CD14-positive monocyte (primary cell): Measurements from ENCODE around the gene SCN4B. TPM values are rescaled to one million over a fixed set of nuclear protein-coding genes. Genes with fewer than 3 reads are reported as not detected.

Experiments used
- DNase-seq, 3 donors: peaks; one replicate each; pipeline ENCODE4 v3.0.0-alpha.2; 2011 to 2022
- H2AFZ ChIP-seq: 2 replicates; pipeline ENCODE4 v1.6.0; 2012; ENCODE audit warnings: mild to moderate bottlenecking, low read depth, low read length, inconsistent platforms; ENCODE audit not compliant: insufficient read depth, poor library complexity, severe bottlenecking
- H3K27ac ChIP-seq, 2 donors: 1 replicate in 1 of 2; 2 replicates in 1 of 2; pipeline ENCODE4 v1.5.1; 2012 to 2013; ENCODE audit warnings: low read length in 2 of 2, control low read depth in 1 of 2, inconsistent platforms in 1 of 2, low read depth in 1 of 2, mild to moderate bottlenecking in 1 of 2
- H3K27me3 ChIP-seq, 2 donors: one replicate each; pipeline versions ENCODE4 v1.6.0 to v1.6.1; 2011 to 2013; ENCODE audit warnings: low read length in 2 of 2; ENCODE audit not compliant: control insufficient read depth in 2 of 2, insufficient read depth in 2 of 2
- H3K36me3 ChIP-seq, 2 donors: replicated peaks in 1 of 2; 1 replicate in 1 of 2; 2 replicates in 1 of 2; pipeline versions ENCODE4 v1.5.1 to v1.6.1; 2012 to 2013; ENCODE audit warnings: low read length in 2 of 2, control low read depth in 1 of 2, inconsistent platforms in 1 of 2, mild to moderate bottlenecking in 1 of 2; ENCODE audit not compliant: insufficient read depth in 2 of 2, control insufficient read depth in 1 of 2
- H3K4me1 ChIP-seq, 2 donors: 1 replicate in 1 of 2; 2 replicates in 1 of 2; pipeline versions ENCODE4 v1.5.1 to v1.6.1; 2012 to 2013; ENCODE audit warnings: low read length in 2 of 2, control low read depth in 1 of 2, inconsistent platforms in 1 of 2, mild to moderate bottlenecking in 1 of 2, moderate library complexity in 1 of 2; ENCODE audit not compliant: insufficient read depth in 2 of 2, control insufficient read depth in 1 of 2
- H3K4me2 ChIP-seq: replicated peaks from 2 replicates; pipeline ENCODE3; 2012; ENCODE audit warnings: low read length, moderate library complexity, mild to moderate bottlenecking; ENCODE audit not compliant: poor library complexity, severe bottlenecking; ENCODE audit errors: extremely low read depth
- H3K4me3 ChIP-seq, 3 experiments: fragments of 200-600 bp in 1 of 3; sonication (generic) in 1 of 3; replicated peaks in 1 of 3; 1 replicate in 2 of 3; 2 replicates in 1 of 3; pipeline ENCODE4 v1.5.1; 2011 to 2013; ENCODE audit warnings: low read length in 3 of 3, mild to moderate bottlenecking in 3 of 3, control low read depth in 2 of 3, low read depth in 2 of 3, inconsistent platforms in 1 of 3, moderate library complexity in 1 of 3
- H3K79me2 ChIP-seq: 2 replicates; pipeline ENCODE4 v1.6.0; 2012; ENCODE audit warnings: mild to moderate bottlenecking, control low read depth, inconsistent platforms, low read length, moderate library complexity; ENCODE audit not compliant: insufficient read depth
- H3K9ac ChIP-seq: 2 replicates; pipeline ENCODE4 v1.6.0; 2017; ENCODE audit warnings: low read length, mild to moderate bottlenecking; ENCODE audit not compliant: insufficient read depth, poor library complexity, severe bottlenecking
- H3K9me3 ChIP-seq, 2 donors: replicated peaks in 1 of 2; 1 replicate in 1 of 2; 2 replicates in 1 of 2; pipeline versions ENCODE4 v1.5.1 to v1.6.1; 2012 to 2013; ENCODE audit warnings: low read length in 2 of 2, control low read depth in 1 of 2; ENCODE audit not compliant: control insufficient read depth in 1 of 2, insufficient read depth in 1 of 2
- H4K20me1 ChIP-seq: 2 replicates; pipeline ENCODE4 v1.6.0; 2012; ENCODE audit warnings: mild to moderate bottlenecking, low read length, control low read depth, moderate library complexity; ENCODE audit not compliant: insufficient read depth
- H3K27ac Mint-ChIP-seq, 7 donors: one replicate each; pipeline ENCODE4 v1.8.0; 2020; ENCODE audit warnings: mild to moderate bottlenecking in 7 of 7, mixed read lengths in 7 of 7, moderate library complexity in 6 of 7, inconsistent platforms in 2 of 7
- H3K27me3 Mint-ChIP-seq, 3 donors: one replicate each; pipeline ENCODE4 v1.8.0; 2021 to 2022; ENCODE audit warnings: low read depth in 3 of 3, mild to moderate bottlenecking in 3 of 3, mixed read lengths in 3 of 3, moderate library complexity in 3 of 3, inconsistent platforms in 1 of 3
- H3K36me3 Mint-ChIP-seq, 2 donors: one replicate each; pipeline ENCODE4 v1.8.0; 2020; ENCODE audit warnings: mixed read lengths in 2 of 2, inconsistent platforms in 1 of 2, mild to moderate bottlenecking in 1 of 2
- H3K4me1 Mint-ChIP-seq: one replicate; pipeline ENCODE4 v1.8.0; 2020; ENCODE audit warnings: mild to moderate bottlenecking, mixed read lengths
- H3K4me3 Mint-ChIP-seq, 2 donors: one replicate each; pipeline ENCODE4 v1.8.0; 2020; ENCODE audit warnings: mild to moderate bottlenecking in 2 of 2, mixed read lengths in 2 of 2, moderate library complexity in 1 of 2
- H3K9me3 Mint-ChIP-seq, 7 donors: one replicate each; pipeline ENCODE4 v1.8.0; 2020 to 2022; ENCODE audit warnings: mixed read lengths in 7 of 7, mild to moderate bottlenecking in 6 of 7, moderate library complexity in 6 of 7, inconsistent platforms in 2 of 7
- WGBS: methylation state at CpG from one replicate; pipeline ENCODE4 v1.1.5; 2013; ENCODE audit warnings: missing lambda C conversion rate; ENCODE audit not compliant: insufficient coverage; 5-methylcytosine and 5-hydroxymethylcytosine counted together
- intact Hi-C, 2 donors: fragments of 100-400 bp; cut with micrococcal nuclease; formaldehyde crosslinking; loops; one replicate each; pipeline versions ENCODE4 v1.15.0 to v1.15.1; 2023
- polyA plus RNA-seq, 3 donors: library from polyadenylated mRNA; depleted of rRNA in 1 of 3; unstranded in 2 of 3; stranded (reverse) in 1 of 3; fragments of 300-500 nt in 2 of 3; fragments of >200 nt in 1 of 3; fragmentation: Illumina TruSeq in 2 of 3; gene quantifications; 1 replicate in 2 of 3; 2 replicates in 1 of 3; pipeline ENCODE4 v1.2.3, GENCODE V29; 2012 to 2021
- TF ChIP-seq, protein P1 (sequence below): fragments of 200-600 bp; IDR thresholded peaks from one replicate; pipeline ENCODE4 v1.8.0; 2022; ENCODE audit warnings: antibody characterized with exemption, mild to moderate bottlenecking

The SCN4B gene
- polyA plus RNA-seq, 3 donors: 0.76 TPM; not detected in 2

DNA sequence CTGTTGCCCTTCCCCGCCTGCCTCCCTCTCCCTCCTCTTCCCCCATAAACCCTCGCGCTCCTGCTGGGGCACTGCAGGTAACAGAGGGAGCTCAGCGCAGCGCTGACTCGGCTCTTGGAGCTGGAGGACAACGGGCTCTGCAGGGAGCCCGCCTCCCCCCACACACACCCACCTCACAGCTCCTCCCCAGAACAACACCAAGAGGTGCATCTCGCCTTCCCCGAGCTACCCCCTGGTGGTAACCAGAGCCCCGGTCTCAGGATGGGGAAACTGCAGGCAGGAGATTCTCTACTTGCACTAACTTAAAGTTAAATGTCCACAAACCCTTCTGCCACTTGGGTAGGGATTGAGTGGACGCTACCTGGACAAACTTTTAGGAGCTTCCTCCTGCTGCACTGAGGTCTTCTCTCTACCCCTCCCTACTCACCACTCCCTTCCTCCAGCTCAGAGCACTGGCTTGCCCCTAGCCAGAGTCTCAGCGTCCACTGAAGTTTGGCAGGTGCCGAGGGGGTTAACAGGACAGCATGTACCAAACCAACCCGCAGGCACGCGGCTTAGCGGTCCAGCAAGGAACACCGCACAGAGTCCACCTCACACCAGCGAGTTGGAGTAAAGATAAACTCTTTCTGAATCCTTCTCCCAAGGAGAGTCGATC is 4.0 kb upstream of the SCN4B start:
- H4K20me1 ChIP-seq: no peaks in the 10 kb centered on the region
- Mint-ChIP-seq H3K9me3 (peaks cover 0 to 12% (median 4%) of the 10 kb centered on the region in 7 donors), H3K4me3 (peak overlapping the region in 1 of 2 donors; percentile 66), H3K36me3 (peaks cover 5 to 8% of the 10 kb centered on the region in 2 donors), H3K4me1 (peaks cover 22% of the 10 kb centered on the region), H3K27ac (no peak overlapping the region), H3K27me3 (peaks cover 61 to 80% (median 71%) of the 10 kb centered on the region in 3 donors)
- H3K4me3 ChIP-seq: no peak overlapping the region
- no peak overlapping the region for H3K9ac ChIP-seq
- 12% methylated on average over 21 of the region's 21 CpGs for WGBS
- H2AFZ ChIP-seq: no peak overlapping the region
- no peaks in the 10 kb centered on the region for H3K79me2 ChIP-seq
- intact Hi-C loops: no loop called here
- H3K27ac ChIP-seq: no peak overlapping the region
- no peak overlapping the region for H3K4me2 ChIP-seq
- H3K9me3 ChIP-seq: peaks cover 0 to 22% of the 10 kb centered on the region in 2 donors
- DNase-seq: no peak
- H3K4me1 ChIP-seq: peaks cover 10 to 22% of the 10 kb centered on the region in 2 donors
- no peaks in the 10 kb centered on the region for H3K36me3 ChIP-seq
- H3K27me3 ChIP-seq: peaks cover 52 to 72% of the 10 kb centered on the region in 2 donors
- TF ChIP-seq, protein P1, sequence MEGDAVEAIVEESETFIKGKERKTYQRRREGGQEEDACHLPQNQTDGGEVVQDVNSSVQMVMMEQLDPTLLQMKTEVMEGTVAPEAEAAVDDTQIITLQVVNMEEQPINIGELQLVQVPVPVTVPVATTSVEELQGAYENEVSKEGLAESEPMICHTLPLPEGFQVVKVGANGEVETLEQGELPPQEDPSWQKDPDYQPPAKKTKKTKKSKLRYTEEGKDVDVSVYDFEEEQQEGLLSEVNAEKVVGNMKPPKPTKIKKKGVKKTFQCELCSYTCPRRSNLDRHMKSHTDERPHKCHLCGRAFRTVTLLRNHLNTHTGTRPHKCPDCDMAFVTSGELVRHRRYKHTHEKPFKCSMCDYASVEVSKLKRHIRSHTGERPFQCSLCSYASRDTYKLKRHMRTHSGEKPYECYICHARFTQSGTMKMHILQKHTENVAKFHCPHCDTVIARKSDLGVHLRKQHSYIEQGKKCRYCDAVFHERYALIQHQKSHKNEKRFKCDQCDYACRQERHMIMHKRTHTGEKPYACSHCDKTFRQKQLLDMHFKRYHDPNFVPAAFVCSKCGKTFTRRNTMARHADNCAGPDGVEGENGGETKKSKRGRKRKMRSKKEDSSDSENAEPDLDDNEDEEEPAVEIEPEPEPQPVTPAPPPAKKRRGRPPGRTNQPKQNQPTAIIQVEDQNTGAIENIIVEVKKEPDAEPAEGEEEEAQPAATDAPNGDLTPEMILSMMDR: no peak

DNA sequence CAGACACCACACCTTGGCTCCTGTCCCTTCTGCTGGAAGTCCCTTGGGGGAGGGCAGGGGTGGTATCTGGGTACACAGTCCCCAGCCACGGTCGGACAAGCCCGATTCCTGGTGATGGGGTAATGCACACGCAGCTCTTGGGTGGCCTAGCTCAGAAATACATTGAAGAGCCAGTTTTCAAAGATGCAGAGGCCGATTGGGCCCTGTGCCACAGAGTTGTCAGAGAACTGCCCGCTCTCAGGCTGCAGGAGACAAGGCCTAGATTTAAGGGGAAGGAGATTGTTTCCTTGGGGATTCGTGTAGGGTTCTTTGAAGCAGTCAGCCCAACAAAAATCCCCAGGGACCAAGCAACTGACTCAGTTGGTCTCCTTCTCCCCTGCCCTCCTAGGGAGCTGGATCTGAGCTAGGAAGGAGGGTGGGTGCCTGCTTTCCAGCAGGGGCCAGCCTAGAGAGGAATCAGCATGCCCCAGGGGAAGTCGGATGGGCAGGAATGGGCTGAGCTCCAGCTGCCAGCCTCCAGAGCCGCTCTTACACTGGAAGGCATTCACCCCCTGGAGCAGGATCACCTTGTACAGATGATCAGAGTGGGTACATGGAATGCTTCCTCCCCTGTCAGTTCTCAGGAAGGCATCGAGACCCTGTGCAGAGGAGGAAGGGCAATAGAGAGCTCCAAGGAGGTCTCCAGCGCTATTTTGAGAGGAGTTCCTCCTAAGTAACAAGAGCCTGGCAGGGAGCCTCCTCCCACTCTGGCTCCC is 3.3 kb upstream of the SCN4B start:
- Mint-ChIP-seq H3K4me1 (peaks cover 22% of the 10 kb centered on the region), H3K27ac (no peak overlapping the region), H3K9me3 (peaks cover 0 to 12% (median 4%) of the 10 kb centered on the region in 7 donors), H3K4me3 (peak overlapping the region in 1 of 2 donors; percentile 65), H3K27me3 (peaks cover 61 to 83% (median 77%) of the 10 kb centered on the region in 3 donors), H3K36me3 (peaks cover 5 to 8% of the 10 kb centered on the region in 2 donors)
- no peak overlapping the region for H2AFZ ChIP-seq
- H3K27me3 ChIP-seq: peaks cover 56 to 79% of the 10 kb centered on the region in 2 donors
- peaks cover 10 to 22% of the 10 kb centered on the region in 2 donors for H3K4me1 ChIP-seq
- H3K36me3 ChIP-seq: no peaks in the 10 kb centered on the region
- no peak overlapping the region for H3K4me2 ChIP-seq
- TF ChIP-seq, protein P1: no peak
- 84% methylated on average over 8 of the region's 11 CpGs for WGBS
- H3K9ac ChIP-seq: no peak overlapping the region
- peaks cover 0 to 22% of the 10 kb centered on the region in 2 donors for H3K9me3 ChIP-seq
- H3K27ac ChIP-seq: no peak overlapping the region
- intact Hi-C loops: no loop called here
- no peak overlapping the region for H3K4me3 ChIP-seq
- H4K20me1 ChIP-seq: no peaks in the 10 kb centered on the region
- DNase-seq: no peak
- no peaks in the 10 kb centered on the region for H3K79me2 ChIP-seq
